Activated CD8-positive, alpha-beta T cell treated with anti-CD3 and anti-CD28 coated beads, Interleukin-2, amount 10 ng/mL, durations not matched to agents 7 days and 5 days (primary cell): ENCODE results near the gene MEF2A. TPM values are rescaled to one million over a fixed set of nuclear protein-coding genes. Genes with fewer than 3 reads are reported as not detected.

Source experiments
- ATAC-seq: fragments of 150-1000 bp; cut with Tn5 transposase; one replicate; pipeline ENCODE4 v1.10.0; 2021; ENCODE audit warnings: moderate library complexity
- CTCF ChIA-PET: fragments of 350-600 bp; sonication (Branson Sonifier 250); formaldehyde crosslinking; loops from one replicate; lab custom pipeline; 2021; ENCODE audit warnings: antibody characterized with exemption; lab: Charles Lee
- POLR2A ChIA-PET: fragments of 350-600 bp; sonication (Branson Sonifier 250); formaldehyde crosslinking; loops from one replicate; lab custom pipeline; 2021; ENCODE audit warnings: antibody characterized with exemption; lab: Charles Lee
- DNase-seq: peaks from one replicate; pipeline ENCODE4 v3.0.0-alpha.2; 2020
- H3K27ac Mint-ChIP-seq: one replicate; pipeline ENCODE4 v1.8.0; 2021; ENCODE audit warnings: mild to moderate bottlenecking, mixed read lengths
- H3K27me3 Mint-ChIP-seq: one replicate; pipeline ENCODE4 v1.8.0; 2021; ENCODE audit warnings: low read depth, mixed read lengths
- H3K36me3 Mint-ChIP-seq: one replicate; pipeline ENCODE4 v1.8.0; 2021; ENCODE audit warnings: low read depth, mixed read lengths
- H3K4me1 Mint-ChIP-seq: one replicate; pipeline ENCODE4 v1.8.0; 2021; ENCODE audit warnings: low read depth, mixed read lengths
- H3K4me3 Mint-ChIP-seq: one replicate; pipeline ENCODE4 v1.8.0; 2021; ENCODE audit warnings: mild to moderate bottlenecking, mixed read lengths
- H3K9me3 Mint-ChIP-seq: one replicate; pipeline ENCODE4 v1.8.0; 2022; ENCODE audit warnings: mixed read lengths; ENCODE audit not compliant: insufficient read depth
- total RNA-seq, 2 experiments: library from RNA; stranded (reverse); gene quantifications; one replicate each; pipeline ENCODE4 v1.2.3, GENCODE V29; 2021

Gene MEF2A
- total RNA-seq, 2 experiments from 2014 or later, result 26.7 to 27.0 TPM

DNA sequence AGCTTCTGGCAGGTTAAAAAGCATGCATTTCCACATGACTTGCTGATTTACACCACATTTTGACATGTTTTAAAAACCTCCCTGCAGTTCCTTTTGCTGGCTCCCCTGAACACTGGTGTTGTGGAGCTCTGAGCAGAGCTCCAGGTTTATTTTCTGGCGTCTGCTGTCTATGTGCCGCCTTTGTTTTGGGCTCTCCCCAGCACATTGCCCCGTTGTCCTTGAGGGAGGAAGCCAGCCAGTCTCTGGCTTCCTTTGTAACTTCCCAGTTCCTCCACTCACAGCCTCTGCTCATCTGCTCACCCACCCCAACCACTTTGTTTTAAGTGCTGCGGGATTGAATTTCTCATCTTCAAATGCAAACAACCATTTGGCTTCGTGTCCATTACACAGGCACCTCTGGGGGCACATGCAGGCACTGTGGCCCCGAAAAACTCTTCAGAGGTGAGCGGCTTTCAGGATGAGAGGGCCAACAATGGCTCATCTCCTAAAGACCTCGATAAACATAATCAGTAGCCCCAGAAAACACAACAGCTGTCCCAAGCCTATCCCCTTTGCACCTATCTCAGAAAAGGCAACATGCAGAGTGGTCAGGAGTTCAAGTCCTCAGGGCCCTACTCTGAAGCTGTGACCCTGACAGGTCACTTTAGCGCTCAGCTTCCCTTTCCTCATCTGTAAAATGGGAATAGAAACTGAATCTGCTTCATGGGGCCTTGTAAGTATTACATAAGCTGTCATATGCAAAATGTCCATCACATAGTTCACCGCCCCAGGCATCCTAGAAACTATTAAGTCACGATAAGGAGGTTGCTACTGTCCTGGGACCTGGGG is 1.3 kb upstream of the MEF2A start:
- Mint-ChIP-seq H3K4me1 (peaks cover 41% of the 10 kb centered on the region), H3K9me3 (no peaks in the 10 kb centered on the region), H3K27ac (peak overlapping the region; percentile 3), H3K4me3 (peak overlapping the region; percentile 55), H3K27me3 (peaks cover 15% of the 10 kb centered on the region), H3K36me3 (peaks cover 2% of the 10 kb centered on the region)
- ATAC-seq (no peak), DNase-seq (no peak)
- ChIA-PET POLR2A (no interaction called here), CTCF (interaction anchor here (1.9 to 7.3 kb wide), 2 partner anchors 140 to 292 kb away, joined by 4 to 66 read pairs; no protein-coding TSS in a partner anchor)

DNA sequence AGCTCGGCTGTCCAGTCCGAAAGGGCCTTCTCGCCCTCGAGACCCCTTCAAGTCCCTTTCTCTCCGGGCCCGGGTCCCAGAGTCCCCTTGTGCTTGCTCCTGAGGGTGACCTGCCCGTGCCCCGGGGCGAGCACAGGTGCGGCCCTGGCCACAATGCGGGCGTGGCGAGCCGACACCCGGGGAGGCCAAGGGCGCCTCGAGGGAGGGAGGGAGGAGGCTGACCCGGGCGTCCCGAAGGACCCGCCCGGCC is 810 bp upstream of the MEF2A start:
- CTCF ChIA-PET, result interaction anchor here (1.9 to 7.3 kb wide), 2 partner anchors 139 to 292 kb away, joined by 4 to 66 read pairs; no protein-coding TSS in a partner anchor
- H3K27me3 Mint-ChIP-seq, result peaks cover 12% of the 10 kb centered on the region
- peaks cover 41% of the 10 kb centered on the region for H3K4me1 Mint-ChIP-seq
- DNase-seq (no peak), ATAC-seq (no peak)
- H3K4me3 Mint-ChIP-seq, result peak overlapping the region; percentile 55
- POLR2A ChIA-PET, result interaction anchor here (1.0 to 1.5 kb wide), 3 partner anchors 15 to 118 kb away, joined by 3 to 5 read pairs (median 4); no protein-coding TSS in a partner anchor
- no peaks in the 10 kb centered on the region for H3K9me3 Mint-ChIP-seq
- H3K36me3 Mint-ChIP-seq, result peaks cover 2% of the 10 kb centered on the region
- H3K27ac Mint-ChIP-seq, result no peak overlapping the region

DNA sequence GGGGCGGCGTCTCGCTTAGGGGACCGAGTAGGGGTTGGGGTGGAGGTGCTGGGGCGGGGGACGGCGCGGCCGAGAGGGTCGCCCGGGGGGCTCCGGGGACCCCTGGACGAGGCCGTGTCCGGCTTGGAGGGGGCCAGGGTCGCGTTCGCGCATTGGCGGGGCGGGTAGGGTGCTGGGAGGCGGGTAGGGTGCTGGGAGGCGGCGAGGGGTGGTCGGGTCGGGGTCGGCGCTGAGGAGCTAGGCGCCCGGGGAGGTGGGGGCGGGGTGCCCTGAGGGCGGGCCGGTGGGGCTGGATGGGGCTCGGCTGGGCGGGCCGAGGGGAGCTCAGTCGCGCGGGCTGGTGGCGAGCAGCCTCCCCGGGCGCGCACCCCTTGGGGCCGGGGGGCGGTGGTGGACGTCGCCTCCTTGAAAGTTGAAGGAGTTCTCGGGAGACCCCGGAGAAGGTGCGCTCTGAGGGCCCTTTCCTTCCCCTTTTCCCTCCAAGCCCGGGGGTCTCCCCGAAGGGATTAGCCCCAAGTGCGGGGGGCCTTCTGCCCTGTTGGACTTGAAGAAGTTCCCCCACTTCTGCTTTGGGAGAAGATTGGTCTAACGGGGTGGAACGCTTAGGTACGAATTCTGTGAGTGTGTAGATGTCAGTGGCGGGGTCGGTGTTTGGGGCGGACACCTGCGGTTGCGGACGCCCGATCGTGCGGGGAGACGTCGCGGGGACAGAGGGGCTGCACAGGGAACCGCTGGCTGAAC is 543 bp downstream of the MEF2A start:
- CTCF ChIA-PET, result interaction anchor here (0.8 to 7.3 kb wide), 4 partner anchors 14 to 294 kb away, joined by 3 to 66 read pairs (median 3); partner anchors contain the start of gene LYSMD4
- peaks cover 2% of the 10 kb centered on the region for H3K36me3 Mint-ChIP-seq
- peaks cover 42% of the 10 kb centered on the region for H3K4me1 Mint-ChIP-seq
- DNase-seq, result peak; percentile 50
- POLR2A ChIA-PET, result interaction anchor here (0.6 to 2.0 kb wide), 6 partner anchors 62 to 315 kb away, joined by 3 to 6 read pairs (median 3); partner anchors contain the start of gene LRRC28
- H3K4me3 Mint-ChIP-seq, result peak overlapping the region; percentile 93
- peak overlapping the region; percentile 84 for H3K27ac Mint-ChIP-seq
- ATAC-seq, result peak; percentile 12
- H3K9me3 Mint-ChIP-seq, result no peaks in the 10 kb centered on the region
- H3K27me3 Mint-ChIP-seq, result peaks cover 7% of the 10 kb centered on the region

DNA sequence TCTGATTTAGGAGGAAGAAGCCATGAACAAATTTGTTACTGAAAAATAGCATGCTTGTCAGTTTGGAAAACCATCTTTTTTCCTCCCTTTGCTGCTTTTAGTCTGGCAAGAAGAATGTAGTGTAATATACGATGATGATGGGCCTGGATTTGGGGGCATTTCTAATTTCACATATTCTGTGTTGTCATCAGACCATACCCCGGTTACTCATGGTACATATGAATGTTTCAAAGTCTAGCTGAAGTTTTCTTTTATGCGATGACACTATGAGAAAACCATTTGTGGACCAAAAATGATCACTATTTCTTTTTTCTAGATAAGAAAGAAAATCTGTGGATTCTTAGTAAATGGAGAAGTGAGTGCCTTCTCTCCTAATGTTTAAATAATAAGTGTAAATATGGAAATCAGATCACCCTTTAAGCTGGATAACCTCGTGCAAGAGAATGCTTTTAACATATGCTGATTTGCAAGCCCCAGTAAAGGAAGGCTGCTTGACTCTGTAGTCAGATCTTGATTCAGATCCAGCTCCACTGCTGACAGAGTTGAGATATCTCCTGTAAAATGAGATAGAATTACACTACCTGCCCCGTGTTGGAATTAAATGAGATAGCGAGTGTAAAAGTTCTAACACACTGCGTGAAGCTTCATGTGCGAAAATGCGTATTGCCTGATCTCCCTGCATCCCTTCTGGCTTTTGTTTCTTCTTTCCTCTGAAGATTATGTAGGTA is 3.0 kb downstream of the MEF2A start:
- POLR2A ChIA-PET, result no interaction called here
- no peak overlapping the region for H3K27ac Mint-ChIP-seq
- H3K4me3 Mint-ChIP-seq, result no peak overlapping the region
- no peak for ATAC-seq
- CTCF ChIA-PET, result interaction anchor here (1.3 to 7.3 kb wide), 3 partner anchors 136 to 296 kb away, joined by 3 to 66 read pairs (median 5); no protein-coding TSS in a partner anchor
- peaks cover under 1% of the 10 kb centered on the region for H3K27me3 Mint-ChIP-seq
- H3K4me1 Mint-ChIP-seq, result peaks cover 24% of the 10 kb centered on the region
- H3K36me3 Mint-ChIP-seq, result peaks cover 10% of the 10 kb centered on the region
- no peak for DNase-seq
- no peaks in the 10 kb centered on the region for H3K9me3 Mint-ChIP-seq

DNA sequence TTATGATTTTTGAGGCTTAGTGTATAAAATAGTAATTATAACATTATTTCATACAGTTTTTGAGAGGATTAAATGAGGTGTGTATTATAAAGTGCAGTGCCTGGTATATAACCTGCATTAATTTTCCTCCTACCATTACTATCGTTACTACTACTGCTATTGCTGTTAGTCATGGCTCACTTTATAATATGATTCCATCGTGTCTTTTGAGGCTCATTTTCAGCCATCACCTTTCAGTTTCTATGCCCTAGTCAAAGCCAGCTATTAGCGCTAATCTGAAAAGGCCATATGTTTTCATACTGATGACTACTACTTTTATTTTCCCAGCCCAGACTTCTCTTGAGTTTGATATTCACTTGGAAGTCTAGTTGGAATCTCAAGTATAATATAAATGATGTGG is 5.5 kb downstream of the MEF2A start:
- DNase-seq (no peak), ATAC-seq (no peak)
- H3K27ac Mint-ChIP-seq, result no peak overlapping the region
- no peaks in the 10 kb centered on the region for H3K27me3 Mint-ChIP-seq
- no peak overlapping the region for H3K4me3 Mint-ChIP-seq
- H3K9me3 Mint-ChIP-seq, result no peaks in the 10 kb centered on the region
- ChIA-PET CTCF (interaction anchor here (2.6 kb wide), 1 partner anchor 133 kb away, joined by 7 read pairs; no protein-coding TSS in a partner anchor), POLR2A (no interaction called here)
- H3K36me3 Mint-ChIP-seq, result peaks cover 13% of the 10 kb centered on the region
- H3K4me1 Mint-ChIP-seq, result peaks cover 15% of the 10 kb centered on the region

DNA sequence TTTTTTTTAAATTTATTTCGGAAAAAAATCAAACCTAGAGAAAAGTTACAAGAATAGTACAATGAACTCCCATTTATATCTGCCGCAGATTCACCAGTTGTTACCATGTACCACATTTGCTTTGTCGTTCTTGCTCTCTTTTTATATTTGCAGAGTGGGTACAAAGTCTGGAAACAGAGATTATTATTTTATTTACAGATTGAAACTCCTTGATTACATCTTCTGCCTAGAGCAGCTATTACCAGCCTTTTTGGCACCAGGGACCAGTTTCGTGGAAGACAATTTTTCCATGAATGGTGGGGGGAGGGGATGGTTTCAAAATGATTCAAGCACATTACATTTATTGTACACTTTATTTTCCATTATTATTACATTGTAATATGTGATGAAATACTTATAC is 8.3 kb downstream of the MEF2A start:
- Mint-ChIP-seq H3K36me3 (peaks cover 11% of the 10 kb centered on the region), H3K27ac (no peak overlapping the region), H3K9me3 (no peaks in the 10 kb centered on the region), H3K4me1 (peaks cover 7% of the 10 kb centered on the region), H3K4me3 (no peak overlapping the region), H3K27me3 (no peaks in the 10 kb centered on the region)
- ChIA-PET CTCF (interaction anchor here (0.8 to 2.6 kb wide), 2 partner anchors 129 to 130 kb away, joined by 3 to 7 read pairs; no protein-coding TSS in a partner anchor), POLR2A (no interaction called here)
- no peak for DNase-seq
- ATAC-seq, result no peak

DNA sequence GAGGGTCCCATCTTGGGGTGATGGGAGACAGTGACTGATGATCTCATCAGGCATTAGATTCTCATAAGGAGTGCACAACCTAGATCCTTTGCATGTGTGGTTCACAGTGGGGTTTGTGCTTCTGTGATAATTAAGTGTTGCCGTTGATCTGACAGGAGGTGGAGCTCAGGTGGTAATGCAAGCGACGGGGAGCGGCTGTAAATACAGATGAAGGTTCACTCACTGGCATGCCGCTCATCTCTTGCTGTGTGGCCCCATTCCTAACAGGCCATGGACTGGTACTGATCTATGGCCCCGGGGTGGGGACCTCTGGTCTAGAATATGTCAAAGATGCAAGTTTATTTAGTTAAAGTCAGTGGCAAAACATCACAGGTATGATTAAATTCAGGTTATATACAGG is 8.7 kb downstream of the MEF2A start:
- CTCF ChIA-PET, result no interaction called here
- H3K36me3 Mint-ChIP-seq, result peaks cover 11% of the 10 kb centered on the region
- DNase-seq (no peak), ATAC-seq (no peak)
- no peak overlapping the region for H3K4me3 Mint-ChIP-seq
- POLR2A ChIA-PET, result no interaction called here
- H3K27me3 Mint-ChIP-seq, result no peaks in the 10 kb centered on the region
- peaks cover 6% of the 10 kb centered on the region for H3K4me1 Mint-ChIP-seq
- H3K9me3 Mint-ChIP-seq, result no peaks in the 10 kb centered on the region
- no peak overlapping the region for H3K27ac Mint-ChIP-seq

DNA sequence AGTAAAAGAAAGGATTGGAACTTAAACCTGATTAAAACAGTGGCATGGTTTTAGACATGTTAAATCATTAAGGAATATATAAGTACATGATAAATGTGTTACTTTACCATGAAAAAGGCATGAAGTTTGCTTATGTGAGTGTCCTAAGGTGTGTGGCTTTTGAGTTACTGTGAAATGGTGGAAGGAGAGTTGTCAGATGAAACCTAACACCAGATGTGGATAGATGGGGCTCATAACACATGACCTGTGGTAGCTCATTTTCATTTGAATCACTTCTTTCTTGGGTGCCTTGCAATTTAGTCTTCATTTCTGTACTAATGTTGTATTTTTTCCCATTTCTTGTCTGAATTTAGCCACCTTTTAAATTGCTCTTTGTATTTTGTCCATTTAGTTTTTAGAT is 13.0 kb downstream of the MEF2A start:
- Mint-ChIP-seq H3K36me3 (peaks cover 15% of the 10 kb centered on the region), H3K9me3 (no peaks in the 10 kb centered on the region), H3K4me1 (peaks cover 12% of the 10 kb centered on the region), H3K27ac (no peak overlapping the region), H3K27me3 (no peaks in the 10 kb centered on the region), H3K4me3 (no peak overlapping the region)
- DNase-seq, result no peak
- POLR2A ChIA-PET, result no interaction called here
- CTCF ChIA-PET, result no interaction called here
- no peak for ATAC-seq

DNA sequence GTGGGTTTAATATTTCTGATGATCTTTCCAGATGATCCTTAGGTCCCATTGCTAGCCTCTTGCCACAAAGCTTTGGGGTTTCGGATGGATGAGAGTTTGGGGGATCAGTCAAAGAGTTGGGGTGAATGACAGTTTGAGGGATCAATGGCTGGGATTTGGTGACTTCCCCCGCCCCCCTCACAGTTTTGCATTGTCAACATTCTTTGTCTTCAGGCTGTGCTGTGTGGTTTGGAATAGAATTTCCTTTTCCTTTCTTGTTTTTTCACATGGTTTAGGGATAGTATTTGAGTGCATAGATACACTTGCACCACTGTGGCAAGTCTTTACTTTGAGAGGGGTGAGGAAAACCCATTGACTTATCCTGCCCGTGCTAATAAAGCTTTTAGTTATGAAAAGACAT is 14.3 kb downstream of the MEF2A start:
- ATAC-seq (no peak), DNase-seq (no peak)
- CTCF ChIA-PET, result interaction anchor here (1.1 kb wide), 2 partner anchors 13 to 208 kb away, joined by 3 read pairs; no protein-coding TSS in a partner anchor
- H3K9me3 Mint-ChIP-seq, result no peaks in the 10 kb centered on the region
- peaks cover 12% of the 10 kb centered on the region for H3K4me1 Mint-ChIP-seq
- H3K27ac Mint-ChIP-seq, result no peak overlapping the region
- H3K4me3 Mint-ChIP-seq, result no peak overlapping the region
- POLR2A ChIA-PET, result no interaction called here
- no peaks in the 10 kb centered on the region for H3K27me3 Mint-ChIP-seq
- H3K36me3 Mint-ChIP-seq, result peaks cover 18% of the 10 kb centered on the region

DNA sequence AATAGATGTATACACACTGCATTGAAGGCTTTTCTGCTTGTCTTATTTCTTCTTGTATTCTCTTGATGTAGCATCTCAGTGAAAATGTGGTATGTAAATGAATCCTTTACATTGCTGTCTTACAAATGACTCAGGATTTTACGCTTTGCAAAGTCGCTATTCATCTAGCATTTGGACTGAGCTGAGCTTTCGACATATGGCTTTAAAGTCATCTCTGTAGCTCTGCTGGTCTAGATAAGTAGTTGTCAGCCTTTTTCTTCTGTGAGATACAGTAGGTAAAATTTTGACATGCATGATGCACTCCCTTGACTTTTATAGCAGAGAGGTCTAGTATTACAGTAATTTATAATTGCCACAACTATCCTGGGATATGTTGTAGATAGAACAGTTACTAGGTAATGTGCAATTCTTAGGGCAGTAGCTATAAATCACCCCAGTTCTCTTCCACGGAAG is 16.8 kb downstream of the MEF2A start:
- Mint-ChIP-seq H3K9me3 (peaks cover 12% of the 10 kb centered on the region), H3K27ac (no peak overlapping the region), H3K27me3 (no peaks in the 10 kb centered on the region), H3K4me3 (no peak overlapping the region), H3K36me3 (peaks cover 35% of the 10 kb centered on the region), H3K4me1 (peaks cover 12% of the 10 kb centered on the region)
- DNase-seq (no peak), ATAC-seq (no peak)
- ChIA-PET POLR2A (no interaction called here), CTCF (interaction anchor here (0.8 to 1.4 kb wide), 2 partner anchors 122 to 172 kb away, joined by 3 to 5 read pairs; no protein-coding TSS in a partner anchor)

DNA sequence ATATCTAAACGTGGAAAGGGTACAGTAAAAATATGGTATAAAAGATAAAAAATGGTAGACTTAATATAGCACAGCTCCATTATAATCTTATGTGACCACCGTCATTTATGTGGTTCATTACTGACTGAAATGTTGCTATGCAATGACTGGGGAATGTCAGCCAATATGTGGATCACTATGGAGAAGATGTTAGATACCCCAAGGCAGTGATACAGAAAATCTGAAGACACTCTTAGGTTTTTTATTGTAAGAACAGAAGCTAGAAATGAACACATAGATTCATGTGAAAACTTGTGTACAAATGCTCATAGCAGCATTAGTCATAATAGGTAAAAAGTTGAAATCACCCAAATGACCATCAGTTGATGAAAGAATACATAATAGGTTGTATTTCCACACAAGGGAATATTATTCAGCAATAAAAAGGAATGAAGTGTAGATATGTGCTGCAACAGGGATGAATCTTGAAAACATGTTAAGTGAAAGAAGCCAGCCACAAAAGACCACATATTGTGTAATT is 18.4 kb downstream of the MEF2A start:
- CTCF ChIA-PET, result no interaction called here

More for the DNA sequence above, 18.4 kb downstream of the MEF2A start:
- Mint-ChIP-seq H3K36me3 (peaks cover 42% of the 10 kb centered on the region), H3K27ac (no peak overlapping the region), H3K4me3 (no peak overlapping the region), H3K27me3 (no peaks in the 10 kb centered on the region), H3K4me1 (peaks cover 8% of the 10 kb centered on the region), H3K9me3 (peaks cover 21% of the 10 kb centered on the region)
- POLR2A ChIA-PET, result no interaction called here
- DNase-seq (no peak), ATAC-seq (no peak)
